Hindlimb muscle (tissue), 1 donor: ENCODE measurements around the gene PTPN5. TPM values are rescaled to one million over a fixed set of nuclear protein-coding genes. Genes with fewer than 3 reads are reported as not detected.
"Not testable (repeated sequence)": the region's sequence is repeated elsewhere in the genome, so short reads cannot be mapped to it uniquely, and the experiment has no call there.

ENCODE experiments used
- DNase-seq: peaks from one replicate; pipeline ENCODE4 v3.0.0-alpha.2; 2013
- polyA plus RNA-seq: library from polyadenylated mRNA; unstranded; fragments of 120-200 nt; gene quantifications from one replicate; pipeline ENCODE4 v1.2.1, GENCODE V29; 2013; ENCODE audit not compliant: insufficient read length

PTPN5 gene
- 0.34 TPM for polyA plus RNA-seq

GRCh38 chr11:18791207-18791968 lies at the start of gene PTPN5:
Gene PTPN5, minus strand, starts transcription at chr11:18791798. Its CDS starts 19,840 bp downstream, at chr11:18771958.
- peak; percentile 6 for DNase-seq

- no peak for DNase-seq
Observed at GRCh38 chr11:18836417-18836816, 44.8 kb upstream of the PTPN5 start.

- no peak for DNase-seq
Observed at GRCh38 chr11:18834754-18835466, 43.3 kb upstream of the PTPN5 start.

- DNase-seq, result not testable (repeated sequence)
Observed at GRCh38 chr11:18820160-18820559, 28.6 kb upstream of the PTPN5 start.

- DNase-seq, result no peak
Observed at GRCh38 chr11:18804199-18804999, 12.8 kb upstream of the PTPN5 start.

GRCh38 chr11:18802381-18803257 lies 11.0 kb upstream of the PTPN5 start:
- peak; percentile 31 for DNase-seq

GRCh38 chr11:18798799-18799469 lies 7.3 kb upstream of the PTPN5 start:
- DNase-seq, result no peak

- DNase-seq, result no peak
Observed at GRCh38 chr11:18794956-18795355, 3.4 kb upstream of the PTPN5 start.

- DNase-seq, result no peak
Observed at GRCh38 chr11:18792827-18793226, 1.2 kb upstream of the PTPN5 start.

GRCh38 chr11:18791969-18792628 lies 501 bp upstream of the PTPN5 start:
- no peak for DNase-seq

- no peak for DNase-seq
Observed at GRCh38 chr11:18790883-18791206, 753 bp downstream of the PTPN5 start.

GRCh38 chr11:18789942-18790341 lies 1.7 kb downstream of the PTPN5 start:
- no peak for DNase-seq

GRCh38 chr11:18785411-18785810 lies 6.2 kb downstream of the PTPN5 start:
- DNase-seq, result no peak

GRCh38 chr11:18780896-18781295 lies 10.7 kb downstream of the PTPN5 start:
- DNase-seq, result no peak

GRCh38 chr11:18780329-18780728 lies 11.3 kb downstream of the PTPN5 start:
- DNase-seq, result no peak

- DNase-seq, result no peak
Observed at GRCh38 chr11:18778468-18778867, 13.1 kb downstream of the PTPN5 start.

- no peak for DNase-seq
Observed at GRCh38 chr11:18776324-18776723, 15.3 kb downstream of the PTPN5 start.

GRCh38 chr11:18775492-18776292 lies 15.9 kb downstream of the PTPN5 start:
- no peak for DNase-seq

GRCh38 chr11:18774801-18775200 lies 16.8 kb downstream of the PTPN5 start:
- DNase-seq, result no peak

- DNase-seq, result no peak
Observed at GRCh38 chr11:18773681-18774080, 17.9 kb downstream of the PTPN5 start.
